Type B pancreatic cell (in vitro differentiated cells): ENCODE measurements around the gene CLCN4. TPM values are rescaled to one million over a fixed set of nuclear protein-coding genes. Genes with fewer than 3 reads are reported as not detected.

Source experiments
- DNase-seq: peaks from one replicate; pipeline ENCODE4 v3.0.0; 2021; ENCODE audit warnings: mixed read lengths; ENCODE audit not compliant: unreplicated experiment; ENCODE audit errors: extremely low spot score
- H3K27ac Mint-ChIP-seq: 2 replicates; pipeline ENCODE4 v1.8.0; 2021; ENCODE audit warnings: mild to moderate bottlenecking, mixed read lengths
- H3K27me3 Mint-ChIP-seq: 2 replicates; pipeline ENCODE4 v1.8.0; 2021; ENCODE audit warnings: mixed read lengths
- H3K36me3 Mint-ChIP-seq: 2 replicates; pipeline ENCODE4 v1.8.0; 2021; ENCODE audit warnings: mixed read lengths
- H3K4me1 Mint-ChIP-seq: one replicate; pipeline ENCODE4 v1.8.0; 2021; ENCODE audit warnings: mixed read lengths; ENCODE audit not compliant: unreplicated experiment
- H3K4me3 Mint-ChIP-seq: 2 replicates; pipeline ENCODE4 v1.8.0; 2021; ENCODE audit warnings: mild to moderate bottlenecking, mixed read lengths
- H3K9me3 Mint-ChIP-seq: 2 replicates; pipeline ENCODE4 v1.8.0; 2021; ENCODE audit warnings: mixed read lengths
- CTCF ChIP-seq: fragments of 200-600 bp; sonication (generic); conservative IDR thresholded peaks from 2 replicates; pipeline ENCODE4 v1.5.0; 2021; ENCODE audit warnings: antibody characterized with exemption, mild to moderate bottlenecking
- total RNA-seq: library from RNA; stranded (reverse); gene quantifications from 2 replicates; pipeline ENCODE4 v1.2.1, GENCODE V29; 2021; ENCODE audit warnings: low replicate concordance

CLCN4 gene
- total RNA-seq, 1 donor from 2014 or later = 13.0 TPM

GRCh38 chrX:10189317-10190268, 32.8 kb downstream of the CLCN4 start:
- peak overlapping the region; percentile 36 for H3K27ac Mint-ChIP-seq
- peak overlapping the region; percentile 24 for H3K4me3 Mint-ChIP-seq
- peak; percentile 88 for TF ChIP-seq CTCF
- H3K9me3 Mint-ChIP-seq = peaks cover 6% of the 10 kb centered on the region
- no peaks in the 10 kb centered on the region for H3K27me3 Mint-ChIP-seq
- H3K4me1 Mint-ChIP-seq = peaks cover 6% of the 10 kb centered on the region
- DNase-seq = peak; percentile 82
- peaks cover 5% of the 10 kb centered on the region for H3K36me3 Mint-ChIP-seq

GRCh38 chrX:10190367-10190766, 33.6 kb downstream of the CLCN4 start:
- Mint-ChIP-seq H3K27ac (no peak overlapping the region), H3K9me3 (peaks cover 6% of the 10 kb centered on the region), H3K27me3 (no peaks in the 10 kb centered on the region), H3K4me1 (peaks cover 6% of the 10 kb centered on the region), H3K4me3 (no peak overlapping the region), H3K36me3 (peaks cover 5% of the 10 kb centered on the region)
- peak; percentile 74 for TF ChIP-seq CTCF
- DNase-seq = no peak

GRCh38 chrX:10193587-10193986, 36.8 kb downstream of the CLCN4 start:
- no peak overlapping the region for H3K27ac Mint-ChIP-seq
- H3K27me3 Mint-ChIP-seq = no peaks in the 10 kb centered on the region
- no peak for TF ChIP-seq CTCF
- no peak overlapping the region for H3K4me3 Mint-ChIP-seq
- peaks cover 6% of the 10 kb centered on the region for H3K4me1 Mint-ChIP-seq
- peaks cover 12% of the 10 kb centered on the region for H3K36me3 Mint-ChIP-seq
- H3K9me3 Mint-ChIP-seq = peaks cover 13% of the 10 kb centered on the region
- no peak for DNase-seq

GRCh38 chrX:10195425-10195824, 38.6 kb downstream of the CLCN4 start:
- DNase-seq = no peak
- no peak overlapping the region for H3K27ac Mint-ChIP-seq
- peaks cover 18% of the 10 kb centered on the region for H3K9me3 Mint-ChIP-seq
- H3K4me1 Mint-ChIP-seq = no peaks in the 10 kb centered on the region
- peaks cover 16% of the 10 kb centered on the region for H3K36me3 Mint-ChIP-seq
- TF ChIP-seq CTCF = no peak
- H3K27me3 Mint-ChIP-seq = no peaks in the 10 kb centered on the region
- H3K4me3 Mint-ChIP-seq = no peak overlapping the region

- Mint-ChIP-seq H3K4me3 (no peak overlapping the region), H3K9me3 (peaks cover 18% of the 10 kb centered on the region), H3K27ac (no peak overlapping the region), H3K4me1 (no peaks in the 10 kb centered on the region), H3K27me3 (no peaks in the 10 kb centered on the region), H3K36me3 (peaks cover 16% of the 10 kb centered on the region)
- TF ChIP-seq CTCF = no peak
- no peak for DNase-seq
These were observed 39.2 kb downstream of the CLCN4 start for GRCh38 chrX:10195947-10196346.
